ENCODE data around the gene POLD2.

GRCh38 chr7:44112997-44113763 is 10.2 kb downstream of the POLD2 start:
- TF ChIP-seq EZH2phosphoT487 (IDR thresholded peaks at IDR 0.05) = no peak
- TF ChIP-seq CTCF (IDR thresholded peaks at IDR 0.05) = no peak

Data from neural progenitor cell (in vitro differentiated cells).